Panc1 (cell line): ENCODE measurements around the gene NDUFS7. TPM values are rescaled to one million over a fixed set of nuclear protein-coding genes. Genes with fewer than 3 reads are reported as not detected.

Experiments used
- ATAC-seq: fragments of 200-7000 bp; cut with Tn5 transposase; 2 replicates; pipeline ENCODE4 v1.9.1; 2020; ENCODE audit warnings: mild to moderate bottlenecking, moderate library complexity
- BruUV-seq: library from RNA; stranded (reverse); fragments of 400-500 nt; replicated peaks from 2 replicates; lab custom pipeline; 2021; lab: Mats Ljungman, UMichigan
- CTCF ChIA-PET: fragments of 300-600 bp; sonication (Branson Sonifier 250); formaldehyde crosslinking; loops from one replicate; lab custom pipeline; 2022; ENCODE audit warnings: antibody characterized with exemption; lab: Charles Lee
- POLR2A ChIA-PET: fragments of 300-600 bp; sonication (Branson Sonifier 250); formaldehyde crosslinking; loops from one replicate; lab custom pipeline; 2022; ENCODE audit warnings: antibody characterized with exemption; lab: Charles Lee
- DNase-seq: peaks from one replicate; pipeline ENCODE4 v3.0.0-alpha.2; 2010; ENCODE audit warnings: low read depth, low spot score
- H3K27ac ChIP-seq: 2 replicates; pipeline ENCODE4 v1.5.1; 2011; ENCODE audit warnings: mild to moderate bottlenecking, low read length, inconsistent platforms
- H3K27me3 ChIP-seq: fragments of 200-500 bp; sonication (Bioruptor generic); 2 replicates; pipeline ENCODE4 v1.6.0; 2014; ENCODE audit warnings: low read length, inconsistent platforms; ENCODE audit not compliant: control insufficient read depth, insufficient read depth
- H3K36me3 ChIP-seq: fragments of 200-500 bp; sonication (Bioruptor generic); 2 replicates; pipeline ENCODE4 v1.5.1; 2014; ENCODE audit warnings: inconsistent platforms, mild to moderate bottlenecking, low read length, moderate library complexity; ENCODE audit not compliant: control insufficient read depth, insufficient read depth
- H3K4me1 ChIP-seq: 2 replicates; pipeline ENCODE4 v1.5.1; 2011; ENCODE audit warnings: inconsistent platforms, mild to moderate bottlenecking, low read length, moderate library complexity; ENCODE audit not compliant: control insufficient read depth, insufficient read depth
- H3K4me3 ChIP-seq, 2 experiments: 2 replicates each; pipeline ENCODE4 v1.5.1; 2011 to 2012; ENCODE audit warnings: low read depth in 2 of 2, low read length in 2 of 2, mild to moderate bottlenecking in 2 of 2, inconsistent platforms in 1 of 2, moderate library complexity in 1 of 2
- H3K9me3 ChIP-seq: fragments of 200-500 bp; sonication (Bioruptor generic); 2 replicates; pipeline ENCODE4 v1.5.1; 2014; ENCODE audit warnings: low read depth, mild to moderate bottlenecking, inconsistent platforms, low read length, moderate library complexity; ENCODE audit not compliant: control insufficient read depth, insufficient read depth
- POLR2AphosphoS5 ChIP-seq: IDR thresholded peaks from 2 replicates; pipeline ENCODE4 v1.6.1; 2012; ENCODE audit warnings: mild to moderate bottlenecking, low read depth, low read length, moderate library complexity
- SIN3A ChIP-seq: IDR thresholded peaks from 2 replicates; pipeline ENCODE4 v1.6.1; 2012; ENCODE audit warnings: low read depth, mild to moderate bottlenecking, low read length, moderate library complexity, borderline replicate concordance; ENCODE audit not compliant: insufficient read depth
- TCF7L2 ChIP-seq: IDR thresholded peaks from 2 replicates; pipeline ENCODE4 v1.6.1; 2011; ENCODE audit warnings: mild to moderate bottlenecking, low read depth, low read length, inconsistent platforms
- in situ Hi-C: cut with HindIII; loops from 2 replicates; pipeline ENCODE4 v1.10.0; 2016; ENCODE audit warnings: low sequenced_read_pairs, low pct_unique_long_range_greater_than_20kb
- intact Hi-C: fragments of 100-400 bp; cut with micrococcal nuclease; formaldehyde crosslinking; loops from one replicate; pipeline ENCODE4 v1.10.0; 2022; ENCODE audit not compliant: unreplicated experiment
- total RNA-seq: library from RNA; stranded (reverse); gene quantifications from one replicate; pipeline ENCODE4 v1.2.1, GENCODE V29; 2021; ENCODE audit not compliant: unreplicated experiment
- TF ChIP-seq, protein P1 (sequence below), 2 experiments: IDR thresholded peaks; 2 replicates each; pipeline ENCODE4 v1.6.1; 2011 to 2012; ENCODE audit warnings: low read depth in 2 of 2, control low read depth in 1 of 2, low read length in 1 of 2, mild to moderate bottlenecking in 1 of 2, moderate library complexity in 1 of 2; ENCODE audit not compliant: insufficient read depth in 1 of 2
- TF ChIP-seq, protein P2 (sequence below): fragments of 450-650 bp; IDR thresholded peaks from 2 replicates; pipeline ENCODE4 v1.5.1; 2017; ENCODE audit warnings: mild to moderate bottlenecking

The NDUFS7 gene
- total RNA-seq, 1 experiment from 2014 or later = 73.0 TPM

DNA sequence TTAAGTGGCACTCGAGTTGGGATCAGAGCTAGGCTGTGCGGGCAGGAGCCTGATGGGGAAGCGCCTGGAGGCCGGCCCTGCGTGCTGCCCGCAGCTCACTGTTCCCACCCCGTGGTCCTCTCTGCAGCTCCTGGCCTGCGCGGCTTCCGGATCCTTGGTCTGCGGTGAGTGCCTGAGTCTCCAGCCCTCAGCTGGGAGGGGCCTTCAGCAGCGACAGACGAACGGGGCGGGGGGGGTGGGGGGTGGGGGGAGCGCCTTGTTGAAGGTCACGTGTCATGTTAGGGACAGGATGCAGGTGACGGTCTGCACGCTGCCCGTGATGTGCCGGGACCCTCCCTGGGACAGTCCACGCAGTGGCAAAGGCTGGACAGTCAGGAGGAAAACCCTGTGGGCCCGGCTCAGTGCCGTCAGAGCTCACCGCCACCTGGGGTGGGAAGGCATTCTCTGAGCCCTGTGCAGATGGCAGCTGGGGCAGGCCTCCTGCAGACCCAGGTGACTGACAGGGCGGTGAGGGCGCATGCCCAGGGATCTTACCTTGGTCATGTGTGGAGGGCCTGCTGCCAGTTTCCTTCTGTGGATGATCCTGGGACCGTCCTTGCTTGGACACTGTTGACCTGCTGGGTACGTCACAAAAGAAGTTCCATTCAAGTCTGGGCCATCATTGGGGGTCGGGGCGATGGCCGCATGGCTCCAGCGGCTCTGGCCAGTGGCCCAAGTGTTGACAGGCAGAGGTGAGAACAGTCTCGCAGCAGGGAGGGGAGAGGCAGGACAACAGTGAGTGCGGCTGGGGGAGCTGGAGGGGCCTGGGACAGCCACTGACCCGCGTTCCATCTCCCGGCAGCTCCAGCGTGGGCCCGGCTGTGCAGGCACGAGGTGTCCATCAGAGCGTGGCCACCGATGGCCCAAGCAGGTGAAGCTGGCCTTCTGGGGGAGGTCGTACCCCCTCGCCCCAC lies 4.3 kb downstream of the NDUFS7 start:
- TF ChIP-seq TCF7L2 (no peak), POLR2AphosphoS5 (no peak), SIN3A (no peak)
- TF ChIP-seq, protein P1, sequence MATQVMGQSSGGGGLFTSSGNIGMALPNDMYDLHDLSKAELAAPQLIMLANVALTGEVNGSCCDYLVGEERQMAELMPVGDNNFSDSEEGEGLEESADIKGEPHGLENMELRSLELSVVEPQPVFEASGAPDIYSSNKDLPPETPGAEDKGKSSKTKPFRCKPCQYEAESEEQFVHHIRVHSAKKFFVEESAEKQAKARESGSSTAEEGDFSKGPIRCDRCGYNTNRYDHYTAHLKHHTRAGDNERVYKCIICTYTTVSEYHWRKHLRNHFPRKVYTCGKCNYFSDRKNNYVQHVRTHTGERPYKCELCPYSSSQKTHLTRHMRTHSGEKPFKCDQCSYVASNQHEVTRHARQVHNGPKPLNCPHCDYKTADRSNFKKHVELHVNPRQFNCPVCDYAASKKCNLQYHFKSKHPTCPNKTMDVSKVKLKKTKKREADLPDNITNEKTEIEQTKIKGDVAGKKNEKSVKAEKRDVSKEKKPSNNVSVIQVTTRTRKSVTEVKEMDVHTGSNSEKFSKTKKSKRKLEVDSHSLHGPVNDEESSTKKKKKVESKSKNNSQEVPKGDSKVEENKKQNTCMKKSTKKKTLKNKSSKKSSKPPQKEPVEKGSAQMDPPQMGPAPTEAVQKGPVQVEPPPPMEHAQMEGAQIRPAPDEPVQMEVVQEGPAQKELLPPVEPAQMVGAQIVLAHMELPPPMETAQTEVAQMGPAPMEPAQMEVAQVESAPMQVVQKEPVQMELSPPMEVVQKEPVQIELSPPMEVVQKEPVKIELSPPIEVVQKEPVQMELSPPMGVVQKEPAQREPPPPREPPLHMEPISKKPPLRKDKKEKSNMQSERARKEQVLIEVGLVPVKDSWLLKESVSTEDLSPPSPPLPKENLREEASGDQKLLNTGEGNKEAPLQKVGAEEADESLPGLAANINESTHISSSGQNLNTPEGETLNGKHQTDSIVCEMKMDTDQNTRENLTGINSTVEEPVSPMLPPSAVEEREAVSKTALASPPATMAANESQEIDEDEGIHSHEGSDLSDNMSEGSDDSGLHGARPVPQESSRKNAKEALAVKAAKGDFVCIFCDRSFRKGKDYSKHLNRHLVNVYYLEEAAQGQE (IDR thresholded peaks at IDR 0.05; ENCODE audit: insufficient read depth in 1 of 2, low read depth in 2 of 2, low read length in 1 of 2) = no peak
- TF ChIP-seq, protein P2, sequence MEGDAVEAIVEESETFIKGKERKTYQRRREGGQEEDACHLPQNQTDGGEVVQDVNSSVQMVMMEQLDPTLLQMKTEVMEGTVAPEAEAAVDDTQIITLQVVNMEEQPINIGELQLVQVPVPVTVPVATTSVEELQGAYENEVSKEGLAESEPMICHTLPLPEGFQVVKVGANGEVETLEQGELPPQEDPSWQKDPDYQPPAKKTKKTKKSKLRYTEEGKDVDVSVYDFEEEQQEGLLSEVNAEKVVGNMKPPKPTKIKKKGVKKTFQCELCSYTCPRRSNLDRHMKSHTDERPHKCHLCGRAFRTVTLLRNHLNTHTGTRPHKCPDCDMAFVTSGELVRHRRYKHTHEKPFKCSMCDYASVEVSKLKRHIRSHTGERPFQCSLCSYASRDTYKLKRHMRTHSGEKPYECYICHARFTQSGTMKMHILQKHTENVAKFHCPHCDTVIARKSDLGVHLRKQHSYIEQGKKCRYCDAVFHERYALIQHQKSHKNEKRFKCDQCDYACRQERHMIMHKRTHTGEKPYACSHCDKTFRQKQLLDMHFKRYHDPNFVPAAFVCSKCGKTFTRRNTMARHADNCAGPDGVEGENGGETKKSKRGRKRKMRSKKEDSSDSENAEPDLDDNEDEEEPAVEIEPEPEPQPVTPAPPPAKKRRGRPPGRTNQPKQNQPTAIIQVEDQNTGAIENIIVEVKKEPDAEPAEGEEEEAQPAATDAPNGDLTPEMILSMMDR = no peak
- Histone ChIP-seq H3K27me3 (no peaks in the 10 kb centered on the region), H3K4me1 (no peaks in the 10 kb centered on the region), H3K27ac (no peak overlapping the region), H3K4me3 (no peak overlapping the region), H3K9me3 (no peaks in the 10 kb centered on the region), H3K36me3 (peaks cover 4% of the 10 kb centered on the region; the same call in 1 of the 2 replicates)
- in situ Hi-C loops = no loop called here
- ATAC-seq (no peak), DNase-seq (no peak)
- BruUV-seq = no TSS peak
- ChIA-PET CTCF (no interaction called here), POLR2A (no interaction called here)
- intact Hi-C loops = no loop called here

DNA sequence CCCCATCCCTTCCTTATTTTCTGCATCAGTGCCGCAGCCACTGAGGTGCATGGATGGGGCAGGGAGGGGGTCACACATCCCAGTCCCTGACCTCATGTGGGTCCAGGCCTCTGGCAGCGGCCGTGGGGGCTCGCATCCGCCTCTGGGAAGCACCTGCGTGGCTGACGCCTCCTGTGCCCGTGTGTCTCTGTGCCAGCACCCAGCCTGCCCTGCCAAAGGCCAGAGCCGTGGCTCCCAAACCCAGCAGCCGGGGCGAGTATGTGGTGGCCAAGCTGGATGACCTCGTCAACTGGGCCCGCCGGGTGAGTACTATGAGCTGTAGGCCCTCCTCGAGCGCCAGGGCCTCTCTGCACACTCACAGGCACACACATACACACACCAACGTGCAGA lies 4.9 kb downstream of the NDUFS7 start:
- H3K27me3 ChIP-seq = no peaks in the 10 kb centered on the region
- intact Hi-C loops = no loop called here
- no peak for ATAC-seq
- BruUV-seq = no TSS peak
- ChIA-PET CTCF (no interaction called here), POLR2A (no interaction called here)
- H3K36me3 ChIP-seq = peaks cover 4% of the 10 kb centered on the region; the same call in 1 of the 2 replicates
- no peaks in the 10 kb centered on the region for H3K4me1 ChIP-seq
- no peak overlapping the region for H3K27ac ChIP-seq
- in situ Hi-C loops = no loop called here
- H3K4me3 ChIP-seq = no peak overlapping the region
- TF ChIP-seq SIN3A (no peak), TCF7L2 (no peak), POLR2AphosphoS5 (no peak)
- TF ChIP-seq, protein P1 (IDR thresholded peaks at IDR 0.05; ENCODE audit: insufficient read depth in 1 of 2, low read depth in 2 of 2, low read length in 1 of 2) = no peak
- TF ChIP-seq, protein P2 = no peak
- no peak for DNase-seq
- H3K9me3 ChIP-seq = no peaks in the 10 kb centered on the region
